Esophagus muscularis mucosa (tissue), 3 donors: Measurements from ENCODE around the gene RCCD1.

Experiments used
- POLR2AphosphoS5 ChIP-seq, 2 donors: sonication (generic); formaldehyde crosslinking; IDR thresholded peaks; one replicate each; pipeline ENCODE4 v1.6.1; 2017; ENCODE audit warnings: antibody characterized with exemption in 2 of 2
- TF ChIP-seq, protein P1 (sequence below), 3 experiments: fragments of 200-600 bp in 2 of 3; fragments of 450-650 bp in 1 of 3; sonication (generic) in 2 of 3; IDR thresholded peaks; one replicate each; pipeline ENCODE4 v1.5.1; 2017 to 2019; ENCODE audit warnings: antibody characterized with exemption in 3 of 3, mild to moderate bottlenecking in 2 of 3, moderate library complexity in 1 of 3

DNA sequence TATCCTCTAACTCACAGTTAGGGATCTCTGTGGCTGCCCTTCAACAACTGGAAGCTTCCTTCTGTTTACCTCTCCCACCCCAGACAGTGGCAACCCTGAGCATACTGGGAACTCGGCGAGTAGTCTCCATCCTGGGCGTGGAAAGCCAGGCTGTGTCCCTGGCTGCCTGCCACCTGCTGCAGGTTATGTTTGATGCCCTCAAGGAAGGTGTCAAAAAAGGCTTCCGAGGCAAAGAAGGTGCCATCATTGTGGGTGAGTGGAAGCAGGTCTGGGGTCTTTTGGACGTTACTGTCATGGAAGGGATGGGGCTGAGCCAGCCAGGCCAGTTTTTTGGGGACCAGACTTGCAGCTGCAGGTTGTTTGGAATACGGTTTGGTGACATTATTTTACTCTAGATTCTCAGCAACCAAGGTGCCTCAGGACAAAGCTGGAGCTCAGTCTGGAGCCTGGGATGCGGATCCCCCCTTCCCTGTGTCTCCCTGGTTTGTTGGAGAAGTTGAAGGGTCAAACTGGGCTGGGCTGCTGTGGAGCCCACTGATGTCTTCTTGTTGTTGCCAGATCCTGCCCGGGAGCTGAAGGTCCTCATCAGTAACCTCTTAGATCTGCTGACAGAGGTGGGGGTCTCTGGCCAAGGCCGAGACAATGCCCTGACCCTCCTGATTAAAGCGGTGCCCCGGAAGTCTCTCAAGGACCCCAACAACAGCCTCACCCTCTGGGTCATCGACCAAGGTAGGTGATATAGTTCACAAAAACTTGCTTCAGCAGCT, 12.1 kb upstream of the RCCD1 start:
- no peak for TF ChIP-seq POLR2AphosphoS5 (IDR thresholded peaks at IDR 0.05)
- TF ChIP-seq, protein P1, sequence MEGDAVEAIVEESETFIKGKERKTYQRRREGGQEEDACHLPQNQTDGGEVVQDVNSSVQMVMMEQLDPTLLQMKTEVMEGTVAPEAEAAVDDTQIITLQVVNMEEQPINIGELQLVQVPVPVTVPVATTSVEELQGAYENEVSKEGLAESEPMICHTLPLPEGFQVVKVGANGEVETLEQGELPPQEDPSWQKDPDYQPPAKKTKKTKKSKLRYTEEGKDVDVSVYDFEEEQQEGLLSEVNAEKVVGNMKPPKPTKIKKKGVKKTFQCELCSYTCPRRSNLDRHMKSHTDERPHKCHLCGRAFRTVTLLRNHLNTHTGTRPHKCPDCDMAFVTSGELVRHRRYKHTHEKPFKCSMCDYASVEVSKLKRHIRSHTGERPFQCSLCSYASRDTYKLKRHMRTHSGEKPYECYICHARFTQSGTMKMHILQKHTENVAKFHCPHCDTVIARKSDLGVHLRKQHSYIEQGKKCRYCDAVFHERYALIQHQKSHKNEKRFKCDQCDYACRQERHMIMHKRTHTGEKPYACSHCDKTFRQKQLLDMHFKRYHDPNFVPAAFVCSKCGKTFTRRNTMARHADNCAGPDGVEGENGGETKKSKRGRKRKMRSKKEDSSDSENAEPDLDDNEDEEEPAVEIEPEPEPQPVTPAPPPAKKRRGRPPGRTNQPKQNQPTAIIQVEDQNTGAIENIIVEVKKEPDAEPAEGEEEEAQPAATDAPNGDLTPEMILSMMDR (IDR thresholded peaks at IDR 0.05), result no peak
